Left lung (tissue), 10 donors: Measurements from ENCODE around the gene GSG1L. TPM values are rescaled to one million over a fixed set of nuclear protein-coding genes. Genes with fewer than 3 reads are reported as not detected.

ENCODE experiments used
- ATAC-seq: fragments of 200-7000 bp; cut with Tn5 transposase; one replicate; pipeline ENCODE4 v1.9.1; 2020; ENCODE audit warnings: moderate library complexity
- DNase-seq, 4 donors: peaks; one replicate each; pipeline ENCODE4 v3.0.0-alpha.2; 2013 to 2020
- H3K27ac ChIP-seq, 2 donors: fragments of 200-600 bp; sonication (generic) in 1 of 2; one replicate each; pipeline versions ENCODE4 v1.5.0 to v1.8.0; 2020 to 2021
- H3K27me3 ChIP-seq, 2 donors: fragments of 200-600 bp; sonication (generic) in 1 of 2; one replicate each; pipeline versions ENCODE4 v1.5.0 to v1.8.0; 2020 to 2021
- H3K36me3 ChIP-seq, 2 donors: fragments of 200-600 bp; sonication (generic) in 1 of 2; one replicate each; pipeline versions ENCODE4 v1.5.0 to v1.8.0; 2020 to 2021
- H3K4me1 ChIP-seq, 2 donors: fragments of 200-600 bp; one replicate each; pipeline ENCODE4 v1.8.0; 2021
- H3K4me3 ChIP-seq, 2 donors: fragments of 200-600 bp; sonication (generic) in 1 of 2; one replicate each; pipeline versions ENCODE4 v1.5.0 to v1.8.0; 2020 to 2021; ENCODE audit warnings: mild to moderate bottlenecking in 1 of 2
- H3K9me3 ChIP-seq, 2 donors: fragments of 200-600 bp; sonication (generic) in 1 of 2; one replicate each; pipeline versions ENCODE4 v1.5.0 to v1.8.0; 2020 to 2021
- intact Hi-C, 2 donors: fragments of 100-400 bp; cut with DNase I; formaldehyde crosslinking; loops; one replicate each; pipeline versions ENCODE4 v1.11.2 to v1.14.2; 2022
- polyA plus RNA-seq, 6 donors: library from polyadenylated mRNA; unstranded; fragments of 120-200 nt; gene quantifications; one replicate each; pipeline ENCODE4 v1.2.1, GENCODE V29; 2013; ENCODE audit not compliant: insufficient read length in 6 of 6
- total RNA-seq, 2 donors: library from RNA; stranded (reverse); fragmentation: NEBNext Ultra II Directional; extraction: Animal tissue kit (Norgen Biotek cat#: 25700); gene quantifications; one replicate each; pipeline ENCODE4 v1.2.1, GENCODE V29; 2021
- TF ChIP-seq, protein P1 (sequence below), 2 donors: fragments of 200-600 bp; sonication (generic) in 1 of 2; IDR thresholded peaks; one replicate each; pipeline versions ENCODE4 v1.5.0 to v1.8.0; 2021; ENCODE audit warnings: antibody characterized with exemption in 2 of 2
- donor health status: DM: no; HTN: yes; CAD: no.
- donor health status: DM: no; HTN: no; CAD: no.

GSG1L gene
- total and polyA plus RNA-seq, 8 donors: 0.20 to 1.2 (median 0.65) TPM; not detected in 1

DNA sequence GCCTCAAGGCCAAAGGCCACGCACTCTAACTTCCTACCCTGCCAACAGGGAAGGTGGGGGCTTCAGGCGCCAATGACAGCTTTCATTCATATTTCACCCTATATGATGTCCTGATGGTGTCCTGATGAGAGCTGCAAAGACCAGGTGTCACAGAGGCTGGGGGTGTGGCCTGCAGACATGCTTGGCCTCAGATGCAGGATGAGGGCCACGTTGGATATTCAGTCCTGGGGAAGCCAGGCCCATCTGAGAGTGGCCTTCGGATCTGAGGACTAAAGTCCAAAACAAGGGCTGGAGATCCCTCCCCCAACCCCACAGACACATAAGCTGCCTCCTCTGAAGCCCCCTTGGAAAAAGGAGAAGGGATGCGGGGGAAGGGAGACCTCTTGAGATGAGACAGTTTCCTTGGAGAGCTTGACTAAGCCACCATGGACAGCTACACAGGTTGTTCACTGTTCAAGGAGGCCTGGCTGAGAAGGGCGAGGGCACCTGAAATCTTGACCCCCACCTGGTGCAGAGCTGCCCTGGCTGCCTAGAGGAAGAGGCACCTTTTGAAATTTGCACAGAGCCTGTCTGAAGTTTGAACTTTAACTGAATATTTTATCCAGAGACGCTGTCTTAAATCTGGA lies 24.3 kb upstream of the GSG1L start:
- no peaks in the 10 kb centered on the region for H3K27me3 ChIP-seq
- H3K9me3 ChIP-seq: no peaks in the 10 kb centered on the region
- TF ChIP-seq, protein P1, sequence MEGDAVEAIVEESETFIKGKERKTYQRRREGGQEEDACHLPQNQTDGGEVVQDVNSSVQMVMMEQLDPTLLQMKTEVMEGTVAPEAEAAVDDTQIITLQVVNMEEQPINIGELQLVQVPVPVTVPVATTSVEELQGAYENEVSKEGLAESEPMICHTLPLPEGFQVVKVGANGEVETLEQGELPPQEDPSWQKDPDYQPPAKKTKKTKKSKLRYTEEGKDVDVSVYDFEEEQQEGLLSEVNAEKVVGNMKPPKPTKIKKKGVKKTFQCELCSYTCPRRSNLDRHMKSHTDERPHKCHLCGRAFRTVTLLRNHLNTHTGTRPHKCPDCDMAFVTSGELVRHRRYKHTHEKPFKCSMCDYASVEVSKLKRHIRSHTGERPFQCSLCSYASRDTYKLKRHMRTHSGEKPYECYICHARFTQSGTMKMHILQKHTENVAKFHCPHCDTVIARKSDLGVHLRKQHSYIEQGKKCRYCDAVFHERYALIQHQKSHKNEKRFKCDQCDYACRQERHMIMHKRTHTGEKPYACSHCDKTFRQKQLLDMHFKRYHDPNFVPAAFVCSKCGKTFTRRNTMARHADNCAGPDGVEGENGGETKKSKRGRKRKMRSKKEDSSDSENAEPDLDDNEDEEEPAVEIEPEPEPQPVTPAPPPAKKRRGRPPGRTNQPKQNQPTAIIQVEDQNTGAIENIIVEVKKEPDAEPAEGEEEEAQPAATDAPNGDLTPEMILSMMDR (IDR thresholded peaks at IDR 0.05): no peak
- no peak overlapping the region for H3K27ac ChIP-seq
- no peaks in the 10 kb centered on the region for H3K4me1 ChIP-seq
- no peak overlapping the region for H3K4me3 ChIP-seq
- H3K36me3 ChIP-seq: peaks cover 0 to 9% of the 10 kb centered on the region in 2 donors
- DNase-seq (no peak), ATAC-seq (no peak)
- intact Hi-C loops: no loop called here

DNA sequence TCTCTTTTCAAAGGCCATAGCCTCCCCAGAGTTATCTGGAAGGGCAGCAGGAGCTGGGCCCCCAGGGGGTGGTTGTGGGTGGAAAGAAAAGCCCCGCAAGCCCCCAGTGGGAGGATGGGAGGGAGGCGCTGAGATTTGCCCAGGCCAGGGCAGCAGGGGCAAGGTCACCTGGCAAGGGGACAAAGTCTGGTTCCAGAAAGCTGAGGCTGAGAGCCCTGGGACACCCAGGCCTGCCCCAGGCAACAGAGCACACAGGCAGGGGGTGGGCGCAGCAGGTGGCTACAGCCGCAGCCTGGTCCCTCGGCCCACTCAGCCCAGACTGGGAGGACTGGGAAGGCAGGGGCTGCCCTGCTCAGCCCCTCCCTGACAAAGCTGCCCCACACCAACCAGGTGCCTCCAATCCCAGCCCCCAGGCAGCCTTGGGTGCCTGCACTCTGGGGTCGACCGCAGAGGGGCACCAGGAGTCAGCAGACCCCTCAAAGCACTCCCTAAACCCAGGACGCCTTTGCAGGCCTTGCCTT lies 23.7 kb upstream of the GSG1L start:
- ATAC-seq: no peak
- no peaks in the 10 kb centered on the region for H3K9me3 ChIP-seq

DNA sequence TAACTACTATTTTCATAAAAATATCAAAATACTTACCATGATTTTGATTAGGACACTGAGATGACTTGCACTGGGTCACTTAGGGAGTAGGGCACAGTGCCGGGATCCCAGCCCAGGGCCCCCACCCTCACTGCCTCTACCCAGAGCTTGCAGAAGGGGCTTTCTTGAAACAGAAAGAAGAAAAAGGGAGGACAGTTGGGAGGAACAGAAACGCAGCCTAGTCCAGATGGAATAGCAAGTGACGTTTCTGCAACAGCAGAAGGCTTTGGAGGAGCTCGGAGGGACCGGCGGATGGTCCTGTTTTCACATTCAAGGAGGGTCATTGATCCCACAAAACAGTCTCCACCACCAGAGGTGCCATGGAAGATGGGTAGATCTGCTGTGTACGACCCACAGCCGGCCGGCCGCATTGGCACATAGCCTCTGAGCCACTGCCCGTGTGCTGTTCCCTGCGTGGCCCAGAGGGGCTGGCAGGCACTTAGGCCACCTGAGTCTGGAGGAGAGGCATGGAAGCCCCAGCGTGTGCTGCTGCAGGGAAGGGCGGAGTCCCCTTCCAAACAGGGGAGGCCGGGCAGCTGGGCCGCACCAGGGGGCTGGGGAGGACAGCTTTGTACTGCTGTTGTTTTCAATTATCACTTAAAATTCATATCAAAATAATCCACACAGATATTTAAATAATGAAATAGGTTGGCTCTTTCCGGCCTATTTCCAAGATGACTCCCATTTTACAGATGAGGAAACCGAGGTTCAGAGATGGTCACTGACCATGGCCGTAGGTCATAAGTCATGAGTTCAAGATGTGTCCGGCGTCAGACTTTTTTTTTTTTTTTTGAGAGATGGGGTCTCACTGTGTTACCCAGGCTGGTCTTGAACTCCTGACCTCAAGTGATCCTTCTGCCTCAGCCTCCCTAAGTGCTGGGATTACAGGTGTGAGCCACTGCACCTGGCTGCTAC lies 22.9 kb upstream of the GSG1L start:
- H3K4me3 ChIP-seq: no peak overlapping the region
- H3K36me3 ChIP-seq: peaks cover 0 to 8% of the 10 kb centered on the region in 2 donors
- intact Hi-C loops: no loop called here
- ATAC-seq: no peak
- no peak overlapping the region for H3K27ac ChIP-seq
- TF ChIP-seq, protein P1 (IDR thresholded peaks at IDR 0.05): no peak
- H3K4me1 ChIP-seq: no peaks in the 10 kb centered on the region
- H3K27me3 ChIP-seq: no peaks in the 10 kb centered on the region
- no peaks in the 10 kb centered on the region for H3K9me3 ChIP-seq
- no peak for DNase-seq

More for the DNA sequence above, 23.7 kb upstream of the GSG1L start:
- Histone ChIP-seq H3K4me1 (no peaks in the 10 kb centered on the region), H3K27ac (no peak overlapping the region), H3K36me3 (peaks cover 0 to 9% of the 10 kb centered on the region in 2 donors), H3K4me3 (no peak overlapping the region), H3K27me3 (no peaks in the 10 kb centered on the region)
- DNase-seq: no peak
- intact Hi-C loops: no loop called here
- TF ChIP-seq, protein P1 (IDR thresholded peaks at IDR 0.05): no peak

DNA sequence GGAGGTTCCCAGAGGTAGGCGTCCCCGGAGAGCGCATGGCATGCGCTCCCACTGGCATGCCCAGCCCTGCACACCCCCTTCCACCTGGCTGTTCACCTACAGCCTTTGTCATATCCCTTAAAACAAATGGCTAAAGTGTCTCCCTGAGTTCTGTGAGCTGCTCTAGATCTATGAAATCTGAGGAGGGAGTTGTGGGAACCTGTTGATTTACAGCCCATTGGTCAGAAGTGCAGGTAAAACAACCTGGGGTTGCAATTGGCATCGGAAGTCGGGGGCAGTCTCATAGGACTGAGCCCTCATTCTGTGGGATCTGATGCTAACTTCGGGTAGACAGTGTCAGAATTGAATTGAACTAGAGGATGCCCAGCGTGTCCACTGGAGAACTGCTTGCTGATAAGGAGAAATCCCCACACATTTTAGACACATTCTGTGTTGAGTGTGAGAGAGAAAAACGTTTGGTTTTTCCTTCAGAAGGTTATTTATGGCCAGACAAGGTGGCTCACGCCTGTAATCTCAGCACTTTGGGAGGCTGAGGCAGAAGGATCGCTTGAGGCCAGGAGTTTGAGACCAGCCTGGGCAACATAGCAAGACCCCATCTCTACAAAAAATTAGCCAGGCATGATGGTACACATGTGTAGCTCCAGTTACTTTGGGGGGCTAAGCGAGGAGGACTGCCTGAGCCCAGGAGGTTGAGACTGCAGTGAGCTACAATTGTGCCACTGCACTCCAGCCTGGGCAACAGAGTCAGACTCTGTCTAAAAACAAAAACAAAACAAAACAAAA lies 22.1 kb upstream of the GSG1L start:
- Histone ChIP-seq H3K36me3 (no peaks in the 10 kb centered on the region), H3K27ac (no peak overlapping the region), H3K4me3 (no peak overlapping the region), H3K9me3 (no peaks in the 10 kb centered on the region), H3K4me1 (no peaks in the 10 kb centered on the region), H3K27me3 (no peaks in the 10 kb centered on the region)
- ATAC-seq: no peak
- TF ChIP-seq, protein P1 (IDR thresholded peaks at IDR 0.05): no peak
- intact Hi-C loops: no loop called here
- DNase-seq: no peak
